ENCODE data around the gene MFSD6L.

DNA sequence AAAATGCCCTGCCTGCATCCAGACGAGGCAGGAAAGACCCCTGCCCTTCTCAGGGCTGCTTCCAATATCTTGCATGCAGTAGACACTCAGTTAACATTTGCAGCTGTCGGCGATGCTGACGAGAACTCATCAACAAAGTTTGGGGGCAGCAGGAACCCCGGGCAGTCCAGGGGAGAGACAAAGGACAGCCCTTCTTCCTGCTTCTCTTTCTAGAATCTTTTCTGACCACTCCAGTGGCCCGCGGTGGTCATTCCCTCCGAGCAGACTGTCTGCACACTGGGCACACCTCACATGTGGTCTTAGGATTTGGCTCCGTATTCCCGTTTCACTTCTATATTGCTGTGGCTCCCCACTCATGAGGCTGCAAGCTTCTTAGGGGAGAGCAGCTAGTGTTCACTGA is 31.0 kb upstream of the MFSD6L start:
- TF ChIP-seq, protein P1, sequence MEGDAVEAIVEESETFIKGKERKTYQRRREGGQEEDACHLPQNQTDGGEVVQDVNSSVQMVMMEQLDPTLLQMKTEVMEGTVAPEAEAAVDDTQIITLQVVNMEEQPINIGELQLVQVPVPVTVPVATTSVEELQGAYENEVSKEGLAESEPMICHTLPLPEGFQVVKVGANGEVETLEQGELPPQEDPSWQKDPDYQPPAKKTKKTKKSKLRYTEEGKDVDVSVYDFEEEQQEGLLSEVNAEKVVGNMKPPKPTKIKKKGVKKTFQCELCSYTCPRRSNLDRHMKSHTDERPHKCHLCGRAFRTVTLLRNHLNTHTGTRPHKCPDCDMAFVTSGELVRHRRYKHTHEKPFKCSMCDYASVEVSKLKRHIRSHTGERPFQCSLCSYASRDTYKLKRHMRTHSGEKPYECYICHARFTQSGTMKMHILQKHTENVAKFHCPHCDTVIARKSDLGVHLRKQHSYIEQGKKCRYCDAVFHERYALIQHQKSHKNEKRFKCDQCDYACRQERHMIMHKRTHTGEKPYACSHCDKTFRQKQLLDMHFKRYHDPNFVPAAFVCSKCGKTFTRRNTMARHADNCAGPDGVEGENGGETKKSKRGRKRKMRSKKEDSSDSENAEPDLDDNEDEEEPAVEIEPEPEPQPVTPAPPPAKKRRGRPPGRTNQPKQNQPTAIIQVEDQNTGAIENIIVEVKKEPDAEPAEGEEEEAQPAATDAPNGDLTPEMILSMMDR (IDR thresholded peaks at IDR 0.05): no peak
- TF ChIP-seq POLR2A (IDR thresholded peaks at IDR 0.05): no peak

Measured in adrenal gland (tissue), 5 donors.